ENCODE measurements around the gene CNTN4. TPM values are rescaled to one million over a fixed set of nuclear protein-coding genes. Genes with fewer than 3 reads are reported as not detected.

The CNTN4 gene
- total RNA-seq, 1 experiment from 2014 or later, result 0.12 TPM

DNA sequence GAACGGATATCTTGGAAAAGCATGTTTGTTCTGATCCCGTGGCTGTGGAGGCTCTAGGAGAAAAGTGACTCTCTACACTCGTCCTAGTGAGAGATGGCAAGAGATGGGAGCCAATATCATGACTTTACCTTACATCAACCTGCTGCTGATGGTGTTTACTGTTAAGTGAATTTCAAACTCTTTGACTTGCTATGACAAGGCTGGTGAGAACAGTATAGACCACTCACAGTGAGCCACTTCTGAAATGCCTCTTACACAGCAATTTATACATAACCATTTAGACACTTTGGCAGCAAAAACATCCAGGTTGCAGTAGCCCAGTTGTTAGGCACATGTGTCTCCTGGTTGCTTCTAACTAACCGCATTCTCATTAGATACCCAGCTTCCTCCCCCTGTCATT, 968.2 kb downstream of the CNTN4 start:
- POLR2A ChIA-PET, result no interaction called here
- CTCF ChIA-PET, result no interaction called here

DNA sequence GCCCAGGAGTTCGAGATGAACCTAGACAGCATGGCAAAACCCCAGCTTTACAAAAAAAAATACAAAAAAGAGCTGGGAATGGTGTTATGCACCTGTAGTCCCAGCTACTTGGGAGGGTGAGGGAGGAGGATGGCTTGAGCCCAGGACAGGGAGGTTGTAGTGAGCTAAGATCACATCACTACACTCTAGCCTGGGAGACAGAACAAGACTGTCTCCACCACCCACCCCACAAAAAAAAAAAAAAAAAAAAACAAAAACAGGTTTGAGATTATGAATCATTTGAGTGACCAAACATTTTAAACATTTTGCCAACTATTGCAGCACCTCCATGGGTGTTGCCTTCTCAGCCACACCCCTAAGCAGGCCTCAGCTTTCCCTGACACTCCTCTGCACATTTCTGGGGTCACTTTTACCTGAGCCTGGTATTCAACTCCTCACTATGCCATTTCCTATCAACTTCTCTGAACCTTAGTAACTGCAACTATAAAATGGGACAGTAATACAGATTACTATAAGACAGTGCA, 969.8 kb downstream of the CNTN4 start:
- no TSS peak for BruUV-seq (replicated peaks)
- Mint-ChIP-seq H3K4me3 (ENCODE audit: unreplicated experiment) (no peak overlapping the region), H3K36me3 (ENCODE audit: insufficient read depth, unreplicated experiment) (no peaks in the 10 kb centered on the region), H3K4me1 (ENCODE audit: insufficient read depth, unreplicated experiment) (peaks cover 22% of the 10 kb centered on the region), H3K27me3 (ENCODE audit: insufficient read depth, unreplicated experiment) (no peaks in the 10 kb centered on the region), H3K27ac (ENCODE audit: low read depth, unreplicated experiment) (no peak overlapping the region), H3K9me3 (ENCODE audit: unreplicated experiment) (no peaks in the 10 kb centered on the region)
- ChIA-PET CTCF (interaction anchor here (0.7 to 0.8 kb wide), 2 partner anchors 9 to 38 kb away, joined by 3 read pairs; no protein-coding TSS in a partner anchor), POLR2A (interaction anchor here (0.8 to 1.5 kb wide), 2 partner anchors 58 to 111 kb away, joined by 3 read pairs; partner anchors contain the start of genes CRBN and TRNT1)
- intact Hi-C loops (cut with micrococcal nuclease), result loop anchor here (1.0 kb wide), 1 partner anchor 58 kb away; the partner anchor contains the start of gene TRNT1
- TF ChIP-seq CTCF (IDR thresholded peaks at IDR 0.05; ENCODE audit: unreplicated experiment), result no peak
- DNase-seq (ENCODE audit: unreplicated experiment), result peak; percentile 64

More for the DNA sequence above, 968.2 kb downstream of the CNTN4 start:
- Mint-ChIP-seq H3K27me3 (ENCODE audit: insufficient read depth, unreplicated experiment) (no peaks in the 10 kb centered on the region), H3K36me3 (ENCODE audit: insufficient read depth, unreplicated experiment) (no peaks in the 10 kb centered on the region), H3K9me3 (ENCODE audit: unreplicated experiment) (no peaks in the 10 kb centered on the region), H3K4me3 (ENCODE audit: unreplicated experiment) (no peak overlapping the region), H3K4me1 (ENCODE audit: insufficient read depth, unreplicated experiment) (peaks cover 22% of the 10 kb centered on the region), H3K27ac (ENCODE audit: low read depth, unreplicated experiment) (no peak overlapping the region)
- no peak for DNase-seq (ENCODE audit: unreplicated experiment)
- intact Hi-C loops (cut with micrococcal nuclease), result no loop called here
- no peak for TF ChIP-seq CTCF (IDR thresholded peaks at IDR 0.05; ENCODE audit: unreplicated experiment)
- no TSS peak for BruUV-seq (replicated peaks)

DNA sequence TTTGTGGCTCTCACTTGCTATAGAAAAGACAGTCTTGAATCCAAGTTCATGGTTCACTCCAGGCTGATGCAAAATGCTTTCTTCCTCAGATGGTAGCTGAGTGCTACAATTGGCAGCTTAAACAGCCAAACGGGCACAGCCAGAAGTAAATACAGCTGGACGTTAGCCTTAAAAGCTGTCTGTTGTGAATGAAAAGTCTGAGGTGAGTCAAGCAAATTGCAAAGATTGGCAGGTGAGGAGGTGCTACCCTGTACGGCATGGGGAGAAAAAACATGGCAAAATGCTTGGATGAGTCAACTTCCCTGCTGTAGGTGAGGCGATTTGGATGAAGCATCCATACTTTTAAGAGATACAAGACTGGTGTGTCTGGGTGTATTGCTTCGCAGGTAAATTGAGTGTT, 971.1 kb downstream of the CNTN4 start:
- Mint-ChIP-seq H3K4me1 (ENCODE audit: insufficient read depth, unreplicated experiment) (peaks cover 22% of the 10 kb centered on the region), H3K27ac (ENCODE audit: low read depth, unreplicated experiment) (peak overlapping the region; percentile 36), H3K4me3 (ENCODE audit: unreplicated experiment) (no peak overlapping the region), H3K36me3 (ENCODE audit: insufficient read depth, unreplicated experiment) (no peaks in the 10 kb centered on the region), H3K27me3 (ENCODE audit: insufficient read depth, unreplicated experiment) (no peaks in the 10 kb centered on the region), H3K9me3 (ENCODE audit: unreplicated experiment) (no peaks in the 10 kb centered on the region)
- ChIA-PET POLR2A (interaction anchor here (0.7 to 1.0 kb wide), 2 partner anchors 13 to 93 kb away, joined by 3 to 4 read pairs; no protein-coding TSS in a partner anchor), CTCF (interaction anchor here (0.6 to 0.8 kb wide), 3 partner anchors 640 to 1246 kb away, joined by 3 read pairs; no protein-coding TSS in a partner anchor)
- no TSS peak for BruUV-seq (replicated peaks)
- DNase-seq (ENCODE audit: unreplicated experiment), result peak; percentile 55
- intact Hi-C loops (cut with micrococcal nuclease), result no loop called here
- no peak for TF ChIP-seq CTCF (IDR thresholded peaks at IDR 0.05; ENCODE audit: unreplicated experiment)

GRCh38 chr3:3071136-3071535, 972.5 kb downstream of the CNTN4 start:
- Mint-ChIP-seq H3K27me3 (ENCODE audit: insufficient read depth, unreplicated experiment) (no peaks in the 10 kb centered on the region), H3K36me3 (ENCODE audit: insufficient read depth, unreplicated experiment) (no peaks in the 10 kb centered on the region), H3K4me3 (ENCODE audit: unreplicated experiment) (no peak overlapping the region), H3K4me1 (ENCODE audit: insufficient read depth, unreplicated experiment) (peaks cover 17% of the 10 kb centered on the region), H3K9me3 (ENCODE audit: unreplicated experiment) (no peaks in the 10 kb centered on the region), H3K27ac (ENCODE audit: low read depth, unreplicated experiment) (no peak overlapping the region)
- POLR2A ChIA-PET, result no interaction called here
- CTCF ChIA-PET, result interaction anchor here (1.1 to 1.6 kb wide), 2 partner anchors 13 to 16 kb away, joined by 3 read pairs; no protein-coding TSS in a partner anchor
- DNase-seq (ENCODE audit: unreplicated experiment), result no peak
- TF ChIP-seq CTCF (IDR thresholded peaks at IDR 0.05; ENCODE audit: unreplicated experiment), result no peak
- no TSS peak for BruUV-seq (replicated peaks)
- intact Hi-C loops (cut with micrococcal nuclease), result no loop called here
